GM21717 (cell line): ENCODE data around the gene MAN1A1.

Source experiments
- ATAC-seq: cut with Tn5 transposase; IDR thresholded peaks from one replicate; pipeline ENCODE4 v1.9.1; 2021; ENCODE audit warnings: mild to moderate bottlenecking, moderate library complexity; ENCODE audit not compliant: unreplicated experiment

The MAN1A1 gene

DNA sequence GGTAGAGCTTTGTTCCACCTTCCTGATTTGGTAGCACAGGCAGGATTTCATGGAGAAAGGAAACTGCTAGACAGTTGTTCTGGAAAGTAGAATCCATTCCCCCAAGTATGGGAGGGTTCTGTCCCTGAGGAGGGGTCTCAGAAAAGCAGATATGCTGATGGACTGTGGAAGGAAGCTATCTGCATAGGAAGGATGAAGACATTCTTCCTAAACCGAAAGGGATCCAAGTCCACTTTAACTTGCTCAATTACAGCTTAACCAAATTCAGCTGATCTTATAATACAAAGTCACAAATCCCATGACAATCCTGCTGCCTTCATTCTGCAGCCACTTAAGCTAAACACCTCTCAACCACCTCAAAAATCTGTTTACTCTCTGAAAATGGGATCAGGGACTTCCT is 2.6 kb downstream of the MAN1A1 start:
- ATAC-seq = no peak

DNA sequence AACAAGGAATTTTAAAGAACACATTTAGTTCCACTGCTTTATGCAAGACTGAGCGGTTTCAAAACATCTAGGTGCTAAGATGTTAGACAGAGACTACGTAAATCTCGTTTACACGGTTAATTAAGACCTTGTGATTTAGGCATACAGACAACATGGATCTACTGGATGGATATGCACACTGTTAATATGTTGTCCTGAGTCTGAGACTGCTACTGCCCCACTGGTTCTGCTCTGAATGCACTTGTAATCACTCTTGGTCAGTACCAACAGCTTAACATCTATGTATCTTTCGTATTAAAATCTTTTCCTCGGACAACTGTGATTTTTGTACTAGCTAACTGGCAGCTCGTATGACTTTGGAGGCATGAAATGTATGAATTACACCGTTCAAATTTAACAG is 3.1 kb downstream of the MAN1A1 start:
- no peak for ATAC-seq

DNA sequence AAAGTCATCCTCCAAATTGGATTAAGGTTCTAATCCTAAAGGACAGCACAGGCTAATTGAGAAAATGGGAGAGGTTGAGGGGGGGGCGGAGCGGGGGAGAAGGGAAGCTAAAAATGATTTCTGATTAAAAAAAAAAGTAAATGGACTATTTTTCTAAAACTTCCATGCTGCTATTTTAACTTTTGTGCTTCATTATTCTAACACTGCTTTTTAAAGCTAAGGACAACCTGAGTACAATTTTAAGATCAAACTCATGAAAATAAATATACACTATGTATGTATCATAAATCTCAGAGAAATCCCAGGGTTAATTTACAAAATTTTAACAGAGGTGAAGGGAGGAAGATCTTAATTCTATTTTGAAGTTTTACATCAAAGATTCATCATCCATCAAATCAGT is 4.4 kb downstream of the MAN1A1 start:
- no peak for ATAC-seq

DNA sequence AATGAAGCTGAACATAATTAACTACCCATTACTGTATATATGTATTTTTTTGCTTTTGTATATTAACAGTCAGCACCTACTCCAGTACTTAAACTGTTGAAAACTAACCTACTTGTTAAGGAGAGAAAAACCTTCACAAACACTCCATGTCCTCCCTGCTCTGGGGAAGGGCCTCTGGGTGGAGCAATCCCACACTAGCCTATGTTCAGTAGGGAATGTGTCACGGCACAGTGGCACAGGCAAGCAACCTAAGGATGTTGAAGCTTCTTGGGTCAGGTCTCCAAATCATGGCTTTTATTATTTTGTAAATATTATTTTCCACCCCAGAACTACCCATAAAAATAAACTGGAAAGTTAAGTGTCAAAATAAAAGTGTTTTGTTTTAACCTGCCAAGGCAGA is 5.3 kb downstream of the MAN1A1 start:
- ATAC-seq = no peak

DNA sequence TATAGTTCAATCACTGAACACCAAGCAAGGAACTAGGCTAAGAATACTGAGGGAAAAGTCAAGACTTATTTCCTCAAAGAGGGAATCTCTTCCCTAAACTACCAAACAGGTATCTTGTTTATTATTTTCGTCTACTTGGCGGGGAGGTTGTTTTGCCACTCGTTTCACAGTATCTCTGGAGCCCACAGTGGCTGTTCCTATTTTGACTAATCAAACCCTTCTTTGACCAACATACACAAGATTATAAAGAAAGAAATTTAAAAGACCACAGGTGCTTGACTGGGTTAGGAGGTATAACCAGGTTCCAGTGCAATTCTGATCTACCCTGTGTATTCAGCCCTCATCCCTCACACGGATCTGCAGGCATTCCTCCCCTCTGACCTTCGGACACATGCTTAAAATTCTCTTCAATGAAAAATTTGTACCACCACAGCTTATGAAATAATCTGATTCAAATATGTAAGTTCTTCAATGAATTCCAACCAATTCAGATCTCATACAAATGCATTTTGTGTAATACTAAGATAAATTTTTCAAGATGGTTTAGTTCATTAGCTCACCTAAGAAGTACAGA is 5.9 kb downstream of the MAN1A1 start:
- ATAC-seq = no peak

DNA sequence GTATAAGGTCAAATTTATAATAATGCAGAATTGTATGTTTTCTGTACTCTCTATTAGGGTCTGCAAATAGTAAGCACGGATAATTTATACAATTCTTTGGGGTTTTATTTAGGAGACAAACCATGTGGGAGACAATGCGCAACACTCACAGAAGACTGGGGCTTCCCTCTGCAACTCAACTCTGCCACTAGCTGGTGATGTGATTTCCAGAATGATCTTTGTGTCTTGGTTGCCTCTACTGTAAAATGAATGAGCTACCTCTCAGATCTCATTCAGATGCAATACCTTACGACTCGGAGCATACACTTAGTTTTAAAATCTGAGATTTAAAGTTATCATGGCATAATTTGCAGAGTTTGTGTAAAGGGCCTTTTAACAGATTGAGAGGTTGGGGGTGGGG is 6.4 kb downstream of the MAN1A1 start:
- ATAC-seq = no peak

DNA sequence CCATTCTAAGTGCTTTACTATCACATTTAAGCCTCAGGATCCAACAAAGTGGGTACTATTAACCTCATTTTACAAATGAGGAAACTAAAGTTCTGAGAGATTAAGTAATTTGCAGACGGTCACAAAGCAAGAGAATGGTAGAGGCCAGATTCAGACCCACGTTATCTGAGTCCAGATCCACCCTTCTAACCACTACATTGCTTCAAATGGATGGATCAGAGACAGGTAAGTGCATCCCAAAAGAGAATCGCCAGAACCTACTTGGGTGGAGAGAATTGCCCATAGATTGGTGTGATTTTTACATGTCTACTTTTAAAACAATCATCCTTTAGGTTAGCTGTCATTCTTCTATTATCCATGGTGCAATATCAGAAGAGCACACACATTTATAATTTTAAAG is 7.1 kb downstream of the MAN1A1 start:
- no peak for ATAC-seq

DNA sequence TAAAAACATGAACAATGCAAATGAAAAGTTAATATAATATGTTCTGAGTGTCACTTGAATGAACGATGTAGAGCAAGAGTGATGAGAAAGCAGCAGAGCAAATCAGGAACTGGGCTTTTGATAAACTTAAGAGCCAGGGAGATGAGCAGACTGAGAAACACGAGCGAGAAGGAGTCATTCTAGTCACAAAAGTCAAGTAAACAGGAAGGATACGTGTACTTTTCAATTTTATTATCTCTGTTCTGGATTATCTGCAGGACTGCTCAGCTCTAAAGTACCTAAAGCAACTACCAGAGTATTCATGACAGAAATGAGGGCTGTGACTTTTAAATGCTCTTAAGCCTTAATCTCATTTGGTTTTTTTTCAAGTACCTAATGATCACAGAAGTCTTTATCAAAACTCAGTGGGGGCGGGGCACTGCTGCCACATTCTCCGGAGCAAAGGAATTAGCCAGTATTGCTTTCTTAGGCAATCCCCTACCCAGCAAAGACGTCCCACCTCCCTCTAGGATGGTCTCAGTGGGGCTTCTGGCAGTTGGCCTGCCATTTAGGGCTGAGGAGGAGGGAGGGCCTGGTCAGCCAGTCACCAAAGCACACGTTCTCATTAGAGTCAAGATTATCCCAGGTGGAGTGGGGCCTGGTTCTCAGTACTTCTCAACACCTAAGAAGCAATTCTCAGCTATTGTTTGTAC is 8.6 kb downstream of the MAN1A1 start:
- no peak for ATAC-seq

DNA sequence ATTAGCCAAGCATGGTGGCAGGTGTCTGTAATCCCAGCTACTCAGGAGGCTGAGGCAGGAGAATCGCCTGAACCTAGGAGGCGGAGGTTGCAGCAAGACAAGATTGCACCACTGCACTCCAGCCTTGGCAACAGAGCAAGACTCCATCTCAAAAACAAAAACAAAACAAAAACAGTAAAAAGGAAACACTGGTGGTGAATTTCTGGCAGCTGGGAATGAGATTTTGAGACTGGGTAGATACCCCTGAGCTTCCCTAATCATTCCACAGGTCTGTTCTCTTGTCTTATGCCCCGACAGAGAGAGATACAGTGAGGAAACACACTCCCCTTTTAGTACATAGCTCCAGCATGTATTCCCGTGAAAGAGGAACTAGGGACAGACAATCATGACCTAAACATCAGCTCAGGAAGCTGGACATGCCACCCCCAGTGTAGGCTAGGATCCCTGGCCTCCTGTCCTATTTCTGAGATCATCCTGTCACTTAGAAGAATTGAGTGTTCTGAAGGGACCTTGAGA is 9.6 kb downstream of the MAN1A1 start:
- ATAC-seq = no peak

DNA sequence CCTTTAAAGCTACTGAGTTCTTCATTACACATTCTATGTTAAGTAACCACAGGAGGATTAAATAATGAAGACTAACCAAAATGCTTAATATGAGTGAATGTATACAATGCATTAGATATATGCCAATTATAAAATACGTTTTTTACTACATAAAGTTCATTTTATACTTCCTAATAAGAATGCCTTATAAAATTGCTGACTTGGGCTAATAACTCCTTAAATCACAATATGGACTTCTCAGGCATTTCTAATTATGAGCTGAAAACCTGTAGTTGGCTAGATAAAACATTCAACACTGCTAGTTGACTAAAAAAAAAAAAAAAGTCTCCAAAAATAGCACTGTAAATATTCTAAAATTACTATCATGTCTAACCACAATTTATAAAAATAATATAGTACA is 11.8 kb downstream of the MAN1A1 start:
- ATAC-seq = no peak

DNA sequence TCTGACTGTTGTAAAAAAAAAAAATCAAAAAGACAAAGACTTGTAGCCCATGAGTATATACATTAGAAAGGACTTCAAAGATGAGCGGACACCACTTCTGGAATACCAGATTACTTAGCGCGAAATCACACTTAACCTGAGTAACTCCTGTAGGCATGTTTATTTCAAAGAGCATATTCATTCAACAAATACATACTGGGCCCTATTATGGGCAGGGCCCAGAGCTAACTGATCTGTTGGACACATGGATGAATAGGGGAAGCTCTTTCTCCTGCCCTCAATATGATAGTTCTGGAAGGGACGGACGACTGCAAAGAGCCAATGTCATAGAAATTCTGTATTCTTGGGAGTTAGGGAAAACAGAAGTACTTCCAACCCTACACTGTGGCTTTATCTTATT is 12.3 kb downstream of the MAN1A1 start:
- no peak for ATAC-seq

DNA sequence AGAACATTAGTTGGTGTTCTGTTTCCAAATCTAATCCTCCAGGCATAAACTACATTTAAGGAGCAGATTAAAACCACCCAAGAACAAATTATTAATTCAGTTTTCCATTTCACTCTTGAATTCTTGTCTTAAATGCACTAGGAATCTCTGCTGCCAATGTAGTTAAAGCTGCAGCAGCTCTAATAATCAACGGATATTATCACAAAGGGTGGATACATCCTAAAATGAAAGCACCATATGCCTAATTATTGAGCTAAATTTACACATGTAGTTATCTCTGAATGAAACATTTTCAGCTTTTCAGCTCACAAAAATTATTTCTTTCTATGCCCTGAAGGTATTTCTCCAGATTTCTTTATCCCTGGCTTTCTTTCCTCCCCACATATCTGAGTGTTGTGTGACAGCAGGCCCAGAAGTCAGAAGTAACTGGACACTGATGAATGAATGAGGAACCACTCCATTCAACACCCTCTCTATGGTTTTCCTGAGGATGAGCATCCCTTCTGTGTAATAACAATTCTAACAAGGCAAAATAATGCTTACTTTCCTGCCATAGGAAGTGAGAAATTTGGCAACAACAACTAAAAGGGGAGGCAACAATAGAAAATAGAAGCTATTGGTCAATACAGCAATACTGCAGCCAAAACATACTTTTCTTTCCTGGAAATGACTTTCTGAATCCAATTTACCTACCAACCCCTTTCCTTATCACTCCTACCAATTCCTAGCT is 14.9 kb downstream of the MAN1A1 start:
- no peak for ATAC-seq

DNA sequence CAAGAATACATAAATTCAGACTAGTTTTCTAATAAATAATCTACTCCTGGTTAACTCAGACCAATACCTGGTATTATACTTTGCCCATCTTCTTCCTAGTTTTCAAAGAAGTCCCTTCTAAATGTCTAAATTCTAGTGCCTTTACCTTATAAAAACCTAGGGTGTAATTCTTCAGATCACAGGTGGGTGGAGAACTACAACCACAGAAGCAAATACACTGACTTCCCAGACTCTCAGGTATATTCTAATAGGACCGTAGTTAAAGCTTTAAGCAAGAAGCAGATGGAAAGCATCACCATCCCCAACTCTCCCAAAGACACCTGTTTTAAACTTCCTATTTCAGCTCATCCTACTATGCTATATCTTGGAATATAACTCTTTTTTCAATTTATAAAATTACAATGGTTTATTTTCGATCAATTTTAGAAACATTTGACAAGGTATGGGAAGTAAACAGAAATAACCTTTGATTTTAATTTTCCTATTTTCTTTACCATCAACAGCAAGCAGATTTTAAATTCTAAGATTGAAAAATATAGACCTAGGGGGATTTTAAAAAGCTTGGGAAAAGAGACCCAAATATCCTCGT is 15.8 kb downstream of the MAN1A1 start:
- ATAC-seq = no peak

DNA sequence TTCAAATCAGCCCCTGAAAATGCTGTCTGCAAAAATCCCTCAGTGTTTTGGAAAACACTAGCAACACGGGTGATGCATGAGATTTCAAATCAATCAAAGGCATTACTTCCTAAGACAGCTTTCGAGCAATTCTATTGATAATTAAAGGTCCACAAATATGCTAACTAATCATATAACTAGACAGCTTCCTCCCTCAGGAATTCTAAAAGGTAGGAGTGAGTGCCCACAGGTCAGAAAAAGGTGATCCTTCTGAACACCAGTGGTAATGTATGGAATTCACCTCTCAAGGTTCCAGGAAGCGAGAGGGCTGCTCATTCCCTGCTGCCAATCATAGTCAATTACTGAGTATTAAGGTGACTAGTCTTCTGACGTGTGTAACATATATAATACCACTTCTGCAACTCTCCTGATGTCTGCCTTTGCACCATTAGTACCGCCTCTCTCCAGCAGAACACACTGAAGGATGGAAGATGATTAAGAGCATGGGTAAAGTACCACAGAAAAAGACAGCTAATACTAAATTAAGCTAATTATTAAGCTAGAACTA is 16.4 kb downstream of the MAN1A1 start:
- no peak for ATAC-seq

DNA sequence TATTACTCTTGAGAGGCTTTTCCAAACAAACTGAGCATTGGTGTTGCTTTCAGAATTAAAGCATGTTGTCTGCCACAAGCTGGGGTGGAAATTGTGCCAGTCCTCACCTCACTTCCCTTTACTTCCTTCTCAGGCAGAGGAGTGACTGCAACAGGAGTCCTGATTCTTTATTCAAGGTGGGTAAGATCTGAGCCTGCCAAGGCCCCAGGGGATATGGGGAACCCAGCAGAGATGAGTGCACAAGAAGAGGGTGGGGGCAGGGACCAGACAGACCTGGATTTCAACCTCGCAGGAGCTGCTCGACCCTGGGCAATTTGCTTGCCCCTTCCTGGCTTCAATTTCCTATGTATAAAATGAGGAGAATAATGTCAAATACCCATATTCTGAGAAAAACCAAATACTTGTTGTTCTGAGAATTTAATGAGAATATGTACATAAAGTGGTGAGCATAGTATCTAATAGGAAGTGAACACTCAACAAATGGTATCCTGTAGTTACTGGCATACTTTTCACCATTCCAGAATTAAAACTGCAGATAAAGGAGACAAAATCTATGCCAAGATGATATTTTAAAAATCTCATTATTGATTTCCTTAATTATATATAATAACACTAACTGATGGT is 17.8 kb downstream of the MAN1A1 start:
- ATAC-seq = no peak

DNA sequence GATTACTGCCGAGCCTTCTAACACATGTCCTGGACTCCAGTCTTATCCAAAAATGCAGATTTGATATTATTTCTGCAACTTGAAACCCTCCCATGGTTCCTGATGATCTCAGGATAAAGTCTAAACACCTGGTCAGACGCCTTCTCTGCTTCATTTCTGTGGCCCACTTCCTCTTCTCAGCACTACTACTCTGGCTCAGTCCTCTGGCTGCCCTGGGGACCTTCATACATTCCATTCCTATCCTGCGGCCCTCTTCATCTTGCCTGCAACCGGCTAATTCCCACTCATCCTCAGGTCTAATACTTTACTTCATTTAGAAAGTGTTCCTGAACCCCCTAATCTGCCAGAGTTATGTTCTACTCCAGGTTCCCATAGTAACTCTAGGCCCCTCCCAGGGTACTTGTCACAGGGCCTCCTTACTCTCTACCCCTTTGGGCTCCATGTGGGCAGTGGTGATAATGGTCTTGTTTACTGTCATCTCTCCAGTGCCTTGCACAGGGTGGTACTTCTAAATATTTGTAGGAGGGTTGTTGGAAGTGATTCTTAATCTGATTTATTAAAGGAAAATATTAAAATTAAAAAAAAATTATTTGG is 18.9 kb downstream of the MAN1A1 start:
- ATAC-seq = no peak

DNA sequence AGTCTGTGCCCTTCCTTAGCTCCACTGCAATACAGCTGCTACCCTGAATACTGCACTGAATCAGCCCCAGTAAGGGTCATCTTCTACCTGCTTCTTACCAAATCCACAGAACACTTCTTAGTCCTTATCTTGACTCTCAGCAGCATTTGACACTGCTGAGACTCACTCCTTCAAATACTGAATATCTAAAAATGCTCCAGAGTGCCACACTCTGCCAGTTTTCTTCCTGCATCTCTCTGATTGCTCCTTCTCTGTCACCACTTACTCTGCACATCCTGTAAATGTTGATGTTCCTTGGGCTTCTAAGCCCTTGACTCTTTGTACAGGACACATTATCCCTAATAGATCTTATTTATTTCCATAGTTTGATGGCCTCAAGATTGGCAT is 19.8 kb downstream of the MAN1A1 start:
- ATAC-seq = no peak

DNA sequence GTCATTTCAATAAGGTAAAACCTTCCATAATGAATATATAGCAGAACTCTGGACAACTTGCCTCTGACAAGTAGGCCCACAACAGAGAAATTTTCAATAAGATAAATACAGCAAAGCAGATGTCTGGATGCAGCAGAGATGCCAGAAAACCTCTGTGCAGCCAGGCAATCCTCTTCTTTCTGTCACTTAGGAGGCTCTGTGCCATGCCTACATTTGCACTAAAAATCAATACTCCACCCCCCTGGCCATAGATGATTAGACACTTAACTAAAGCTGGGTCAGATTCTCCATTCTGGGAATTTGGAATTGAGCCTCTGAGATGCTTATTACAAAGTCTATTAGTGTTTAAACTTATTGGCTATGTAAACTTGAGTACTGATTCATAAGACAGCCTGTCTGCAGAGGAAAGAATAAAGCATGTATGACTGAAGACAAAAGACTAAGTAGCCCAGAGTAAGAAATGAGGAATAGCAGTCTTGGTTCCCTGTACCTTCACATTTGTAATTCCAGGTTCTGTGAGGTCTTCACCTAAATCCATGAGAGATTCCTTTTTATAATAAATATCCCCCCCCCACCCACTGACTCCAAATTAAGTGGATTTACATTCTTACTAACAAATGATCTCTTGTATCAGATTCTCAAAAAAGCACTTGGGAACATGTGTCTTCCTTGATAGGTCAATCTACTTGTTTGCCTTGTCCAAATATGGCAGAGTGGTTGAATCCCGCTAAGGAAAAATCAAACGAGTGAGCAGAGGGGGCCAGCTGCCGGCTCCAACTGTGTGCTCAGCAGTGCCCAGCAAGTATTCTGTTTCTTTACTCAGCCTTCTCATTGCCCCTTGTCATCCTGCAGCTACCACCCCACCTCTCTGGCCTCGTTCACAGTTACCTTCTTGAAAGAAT is 20.4 kb downstream of the MAN1A1 start:
- ATAC-seq = no peak

DNA sequence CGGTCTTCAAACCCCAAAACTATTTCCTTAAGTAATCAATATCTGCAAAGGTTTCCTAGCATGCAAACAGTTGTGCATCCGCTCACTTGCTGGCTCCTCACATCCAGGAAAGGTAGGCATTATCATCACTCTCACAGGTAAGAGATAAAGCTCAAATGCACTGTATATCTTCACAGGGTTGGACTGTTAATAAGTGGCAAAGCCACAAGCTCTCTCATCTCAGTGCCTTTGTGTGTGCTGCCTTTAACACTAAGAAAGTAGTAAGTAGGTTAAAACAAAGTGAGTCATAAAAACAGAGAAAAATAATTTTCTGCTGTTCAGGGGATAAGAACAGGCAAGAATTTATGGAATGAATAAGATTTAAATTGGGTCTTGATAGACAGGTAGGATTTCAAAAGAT is 21.3 kb downstream of the MAN1A1 start:
- no peak for ATAC-seq

DNA sequence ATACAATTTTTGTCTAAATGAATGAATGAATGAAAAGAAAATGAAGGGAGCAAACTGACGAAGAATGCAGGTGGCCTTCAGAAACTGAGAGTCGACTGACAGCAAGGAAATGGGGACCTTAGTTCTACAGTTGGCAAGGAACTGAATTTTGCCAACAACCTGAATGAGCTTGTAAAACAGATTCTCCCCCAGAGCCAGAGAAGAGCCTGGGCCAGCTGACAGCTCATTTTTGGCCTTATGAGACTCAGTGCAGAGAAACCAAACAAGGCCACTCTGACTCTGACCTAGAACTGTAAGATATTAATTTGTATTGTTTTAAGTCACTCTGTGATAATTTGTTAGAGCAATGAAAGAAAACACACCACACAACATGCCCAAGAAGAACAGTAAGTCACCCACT is 21.8 kb downstream of the MAN1A1 start:
- ATAC-seq = no peak
